GM12872 (cell line): ENCODE data around the gene SLC35E1.

Experiments
- TF ChIP-seq, protein P1 (sequence below): IDR thresholded peaks from 3 replicates; pipeline ENCODE4 v1.5.1; 2011; ENCODE audit warnings: low read depth, mild to moderate bottlenecking, low read length, moderate library complexity; ENCODE audit not compliant: insufficient read depth

Gene SLC35E1

GRCh38 chr19:16541526-16542044 is 30.6 kb downstream of the SLC35E1 start:
- TF ChIP-seq, protein P1, sequence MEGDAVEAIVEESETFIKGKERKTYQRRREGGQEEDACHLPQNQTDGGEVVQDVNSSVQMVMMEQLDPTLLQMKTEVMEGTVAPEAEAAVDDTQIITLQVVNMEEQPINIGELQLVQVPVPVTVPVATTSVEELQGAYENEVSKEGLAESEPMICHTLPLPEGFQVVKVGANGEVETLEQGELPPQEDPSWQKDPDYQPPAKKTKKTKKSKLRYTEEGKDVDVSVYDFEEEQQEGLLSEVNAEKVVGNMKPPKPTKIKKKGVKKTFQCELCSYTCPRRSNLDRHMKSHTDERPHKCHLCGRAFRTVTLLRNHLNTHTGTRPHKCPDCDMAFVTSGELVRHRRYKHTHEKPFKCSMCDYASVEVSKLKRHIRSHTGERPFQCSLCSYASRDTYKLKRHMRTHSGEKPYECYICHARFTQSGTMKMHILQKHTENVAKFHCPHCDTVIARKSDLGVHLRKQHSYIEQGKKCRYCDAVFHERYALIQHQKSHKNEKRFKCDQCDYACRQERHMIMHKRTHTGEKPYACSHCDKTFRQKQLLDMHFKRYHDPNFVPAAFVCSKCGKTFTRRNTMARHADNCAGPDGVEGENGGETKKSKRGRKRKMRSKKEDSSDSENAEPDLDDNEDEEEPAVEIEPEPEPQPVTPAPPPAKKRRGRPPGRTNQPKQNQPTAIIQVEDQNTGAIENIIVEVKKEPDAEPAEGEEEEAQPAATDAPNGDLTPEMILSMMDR: no peak

DNA sequence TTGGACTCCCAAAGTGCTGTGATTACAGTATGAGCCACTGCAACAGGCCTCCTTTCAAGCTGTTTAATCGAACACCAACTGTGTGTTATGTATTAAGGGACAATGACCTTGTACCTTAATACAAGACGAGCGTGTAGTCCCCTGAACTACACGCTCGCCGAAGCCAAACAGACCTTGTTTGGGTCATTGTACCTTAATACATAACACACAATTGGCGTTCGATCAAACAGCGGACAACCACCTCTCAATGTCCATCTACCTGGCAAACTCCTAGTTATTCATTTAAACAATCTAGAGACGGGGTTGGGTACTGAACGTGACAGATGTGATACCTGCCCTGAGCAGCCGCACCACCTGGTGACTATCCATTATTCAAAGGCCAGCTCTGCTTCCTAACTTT is 31.3 kb downstream of the SLC35E1 start:
- TF ChIP-seq, protein P1: no peak

GRCh38 chr19:16537111-16537510 is 35.1 kb downstream of the SLC35E1 start:
- TF ChIP-seq, protein P1: no peak

DNA sequence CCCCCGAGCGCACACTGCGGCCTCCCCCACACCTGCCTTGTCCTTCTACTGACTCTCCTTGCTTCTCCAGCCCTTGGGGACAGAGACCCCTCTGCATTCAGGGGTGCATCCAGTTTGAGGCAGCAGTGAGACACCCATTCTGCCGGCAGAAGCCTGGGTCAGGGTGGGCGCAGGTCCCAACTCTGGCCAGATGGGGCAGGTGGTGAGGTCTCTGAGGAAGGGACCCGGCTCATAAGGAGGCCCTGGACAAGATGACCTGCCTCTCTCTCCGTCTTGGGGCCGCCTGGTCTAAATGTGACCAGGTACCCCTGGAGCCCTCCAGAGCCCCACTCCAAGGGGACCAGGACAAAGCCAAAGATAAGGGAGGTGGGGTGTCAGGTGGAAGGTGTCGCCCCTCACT is 36.1 kb downstream of the SLC35E1 start:
- TF ChIP-seq, protein P1: no peak

GRCh38 chr19:16535381-16535780 is 36.8 kb downstream of the SLC35E1 start:
- TF ChIP-seq, protein P1: no peak

DNA sequence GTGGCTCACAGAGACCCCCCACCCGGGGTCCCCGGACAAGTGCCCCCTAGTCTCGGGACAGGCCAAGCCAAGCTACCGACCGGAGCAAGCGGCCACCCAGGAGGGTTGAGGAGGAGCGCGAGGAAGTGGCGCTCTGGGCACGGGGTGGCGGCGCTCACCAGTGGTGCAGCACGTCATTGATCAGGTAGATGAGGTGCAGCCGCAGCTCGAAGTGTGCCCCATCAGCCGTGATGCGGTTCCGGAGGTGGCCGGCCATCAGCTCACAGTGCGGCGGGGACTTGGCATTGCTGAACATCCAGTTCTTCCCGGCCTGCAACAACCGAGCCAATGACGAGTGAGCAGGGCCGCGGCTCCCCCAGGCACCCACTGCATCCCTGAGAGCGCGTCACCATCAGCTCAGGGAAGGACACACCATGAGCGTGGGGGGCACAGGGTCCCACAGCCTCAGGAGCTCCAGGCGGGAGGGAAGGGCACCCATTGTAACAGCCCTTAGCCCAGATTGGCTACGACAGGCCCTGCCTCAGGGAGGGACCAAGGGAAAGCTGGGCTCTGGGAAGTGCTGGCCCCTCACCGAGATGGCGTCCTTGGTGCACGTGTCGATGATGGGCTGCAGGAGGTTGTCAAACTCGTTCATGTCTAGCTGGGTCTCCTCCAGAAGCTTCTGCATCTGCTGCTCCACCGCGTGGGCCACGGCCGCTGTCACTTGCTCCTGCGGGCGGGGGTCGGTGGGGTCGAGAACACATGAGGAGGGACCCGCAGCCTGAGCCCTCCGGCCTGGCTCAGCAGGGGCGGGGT is 39.6 kb downstream of the SLC35E1 start:
- TF ChIP-seq, protein P1: no peak

GRCh38 chr19:16531380-16531669 is 40.9 kb downstream of the SLC35E1 start:
- TF ChIP-seq, protein P1: no peak
